Endothelial cell of umbilical vein (primary cell): ENCODE measurements around the gene ATP8A2. TPM values are rescaled to one million over a fixed set of nuclear protein-coding genes. Genes with fewer than 3 reads are reported as not detected.

Experiments
- BruUV-seq: library from RNA; stranded (reverse); fragments of 400-500 nt; replicated peaks from 2 replicates; lab custom pipeline; 2021; lab: Mats Ljungman, UMichigan
- CTCF ChIA-PET: fragments of 300-600, 350-600 bp; sonication (Branson Sonifier 250); formaldehyde crosslinking; loops from one replicate; lab custom pipeline; 2021; ENCODE audit warnings: antibody characterized with exemption, inconsistent platforms; lab: Charles Lee
- POLR2A ChIA-PET: fragments of 300-600, 350-600 bp; sonication (Branson Sonifier 250); formaldehyde crosslinking; loops from one replicate; lab custom pipeline; 2021; ENCODE audit warnings: antibody characterized with exemption, inconsistent platforms; lab: Charles Lee
- DNase-seq: peaks from one replicate; pipeline ENCODE4 v3.0.0-alpha.2; 2011; ENCODE audit warnings: low read depth, low spot score
- FAIRE-seq: peaks from 2 replicates; lab custom pipeline; 2011; peaks lifted over from hg19 to GRCh38; lab: Jason Lieb, UNC
- H2AFZ ChIP-seq: 2 replicates; pipeline ENCODE4 v1.6.0; 2012; ENCODE audit warnings: low read depth, low read length, control low read depth, inconsistent platforms
- H3K27ac ChIP-seq: 2 replicates; pipeline ENCODE4 v1.5.1; 2011; ENCODE audit warnings: low read depth, mild to moderate bottlenecking, control low read depth, low read length, moderate library complexity; ENCODE audit not compliant: insufficient read depth
- H3K27me3 ChIP-seq, 2 experiments: 2 replicates each; pipeline versions ENCODE4 v1.6.0 to v1.6.1; 2011; ENCODE audit warnings: low read length in 2 of 2, mixed read lengths in 1 of 2; ENCODE audit not compliant: control insufficient read depth in 2 of 2, insufficient read depth in 2 of 2
- H3K36me3 ChIP-seq, 2 experiments: 2 replicates in 1 of 2; 3 replicates in 1 of 2; pipeline ENCODE4 v1.5.1; 2011; ENCODE audit warnings: low read length in 2 of 2, mild to moderate bottlenecking in 1 of 2, moderate library complexity in 1 of 2; ENCODE audit not compliant: control insufficient read depth in 2 of 2, insufficient read depth in 2 of 2; ENCODE audit errors: extremely low read depth in 1 of 2
- H3K4me1 ChIP-seq: 3 replicates; pipeline ENCODE4 v1.5.1; 2011; ENCODE audit warnings: mild to moderate bottlenecking, low read length; ENCODE audit not compliant: control insufficient read depth, insufficient read depth; ENCODE audit errors: extremely low read depth
- H3K4me2 ChIP-seq: 2 replicates; pipeline ENCODE4 v1.6.1; 2011; ENCODE audit warnings: low read length, control low read depth, mixed read lengths; ENCODE audit not compliant: insufficient read depth
- H3K4me3 ChIP-seq, 3 experiments: fragments of 200-600 bp in 1 of 3; sonication (generic), shearing (Covaris generic) in 1 of 3; replicated peaks in 1 of 3; 2 replicates each; pipeline ENCODE4 v1.5.1; 2011 to 2016; ENCODE audit warnings: control low read depth in 3 of 3, low read length in 3 of 3, mild to moderate bottlenecking in 2 of 3, inconsistent platforms in 1 of 3, low read depth in 1 of 3, moderate library complexity in 1 of 3; ENCODE audit not compliant: insufficient read depth in 1 of 3
- H3K79me2 ChIP-seq: 2 replicates; pipeline ENCODE4 v1.6.0; 2012; ENCODE audit warnings: low read length, inconsistent platforms; ENCODE audit not compliant: control insufficient read depth, insufficient read depth
- H3K9ac ChIP-seq: replicated peaks from 2 replicates; pipeline ENCODE3; 2011; ENCODE audit warnings: low read length, control low read depth; ENCODE audit not compliant: insufficient read depth; ENCODE audit errors: extremely low read depth
- H3K9me1 ChIP-seq: replicated peaks from 3 replicates; pipeline ENCODE4 v1.6.0; 2011; ENCODE audit warnings: mild to moderate bottlenecking, low read length; ENCODE audit not compliant: control insufficient read depth, insufficient read depth; ENCODE audit errors: extremely low read depth
- H3K9me3 ChIP-seq: replicated peaks from 2 replicates; pipeline ENCODE4 v1.5.1; 2012; ENCODE audit warnings: low read length, inconsistent platforms; ENCODE audit not compliant: control insufficient read depth, insufficient read depth
- H4K20me1 ChIP-seq: replicated peaks from 2 replicates; pipeline ENCODE3; 2011; ENCODE audit warnings: mild to moderate bottlenecking, low read length; ENCODE audit not compliant: control insufficient read depth, insufficient read depth; ENCODE audit errors: extremely low read depth
- CTCF ChIP-seq, 2 donors: IDR thresholded peaks; 1 replicate in 1 of 2; 2 replicates in 1 of 2; pipeline ENCODE4 v1.5.1; 2011; ENCODE audit warnings: low read length in 2 of 2, mild to moderate bottlenecking in 2 of 2, moderate library complexity in 2 of 2, control low read depth in 1 of 2, inconsistent platforms in 1 of 2, low read depth in 1 of 2; ENCODE audit not compliant: insufficient read depth in 1 of 2; ENCODE audit errors: extremely low read depth in 1 of 2
- EZH2 ChIP-seq: IDR thresholded peaks from 2 replicates; pipeline ENCODE4 v1.6.1; 2012; ENCODE audit warnings: borderline replicate concordance, low read depth, mild to moderate bottlenecking, moderate library complexity, low read length, inconsistent platforms; ENCODE audit not compliant: severe bottlenecking
- FOS ChIP-seq: IDR thresholded peaks from 2 replicates; pipeline ENCODE4 v1.6.1; 2011; ENCODE audit warnings: mild to moderate bottlenecking, low read length, moderate library complexity, borderline replicate concordance; ENCODE audit not compliant: insufficient read depth
- GATA2 ChIP-seq: IDR thresholded peaks from 2 replicates; pipeline ENCODE4 v1.7.0; 2011; ENCODE audit warnings: low read depth, mild to moderate bottlenecking, moderate library complexity, mixed read lengths, low read length; ENCODE audit not compliant: insufficient read length, insufficient read depth
- JUN ChIP-seq: IDR thresholded peaks from 2 replicates; pipeline ENCODE4 v1.6.1; 2011; ENCODE audit warnings: borderline replicate concordance, low read depth; ENCODE audit not compliant: insufficient read length, insufficient read depth
- MAX ChIP-seq: IDR thresholded peaks from 2 replicates; pipeline ENCODE4 v1.6.1; 2011; ENCODE audit not compliant: insufficient read depth, insufficient read length
- MYC ChIP-seq: IDR thresholded peaks from one replicate; pipeline ENCODE4 v1.6.1; 2011; ENCODE audit warnings: mild to moderate bottlenecking, low read depth, low read length
- POLR2A ChIP-seq: IDR thresholded peaks from 2 replicates; pipeline ENCODE4 v1.6.1; 2012; ENCODE audit warnings: low read depth, mild to moderate bottlenecking, control low read depth, low read length
- POLR2AphosphoS5 ChIP-seq: IDR thresholded peaks from 2 replicates; pipeline ENCODE4 v1.6.1; 2012; ENCODE audit warnings: low read depth, mild to moderate bottlenecking, control low read depth, low read length, moderate library complexity; ENCODE audit not compliant: insufficient read depth
- dilution Hi-C: fragments of 300-500 bp; cut with MboI; formaldehyde crosslinking; loops from one replicate; pipeline ENCODE4 v1.15.0; 2019; ENCODE audit warnings: low sequenced_read_pairs; ENCODE audit not compliant: extremely low pct_ligation_motif_present
- intact Hi-C: fragments of 100-400 bp; cut with micrococcal nuclease; formaldehyde crosslinking; loops from one replicate; pipeline ENCODE4 v1.10.0; 2022
- polyA plus RNA-seq, 4 experiments: library from polyadenylated mRNA; depleted of rRNA in 3 of 4; stranded (reverse) in 3 of 4; unstranded in 1 of 4; fragments of >200 nt; gene quantifications; 2 replicates each; pipeline versions ENCODE4 v1.2.1 to v1.2.3, GENCODE V29; 2011 to 2012; ENCODE audit warnings: missing spikeins in 1 of 4
- total RNA-seq: library from RNA; stranded (reverse); gene quantifications from 2 replicates; pipeline ENCODE4 v1.2.3, GENCODE V29; 2021

The ATP8A2 gene
- total and polyA plus RNA-seq, 2 donors (not counting 3 experiments of a cell fraction or from before 2014, with no cell fraction given): 0.11 to 0.49 TPM

GRCh38 chr13:25943658-25944057 is 571.9 kb downstream of the ATP8A2 start:
- Histone ChIP-seq H3K27ac (no peak overlapping the region), H3K9me3 (no peaks in the 10 kb centered on the region), H3K4me3 (no peak overlapping the region), H3K9ac (no peak overlapping the region), H3K4me1 (no peaks in the 10 kb centered on the region), H3K79me2 (no peaks in the 10 kb centered on the region), H3K27me3 (peaks cover 1 to 5% of the 10 kb centered on the region in 2 experiments), H3K9me1 (no peaks in the 10 kb centered on the region), H4K20me1 (no peaks in the 10 kb centered on the region), H2AFZ (no peak overlapping the region), H3K4me2 (no peak overlapping the region), H3K36me3 (no peaks in the 10 kb centered on the region)
- intact Hi-C loops: no loop called here
- FAIRE-seq: no peak
- ChIA-PET CTCF (no interaction called here), POLR2A (no interaction called here)
- DNase-seq: no peak
- TF ChIP-seq JUN (no peak), MYC (no peak), MAX (no peak), FOS (no peak), POLR2A (no peak), GATA2 (no peak), EZH2 (no peak), POLR2AphosphoS5 (no peak)
- dilution Hi-C loops: no loop called here
- no TSS peak for BruUV-seq

GRCh38 chr13:25945596-25945995 is 573.8 kb downstream of the ATP8A2 start:
- Histone ChIP-seq H3K79me2 (no peaks in the 10 kb centered on the region), H3K27ac (no peak overlapping the region), H3K27me3 (peaks cover 2 to 5% of the 10 kb centered on the region in 2 experiments), H3K4me3 (no peak overlapping the region), H3K9me1 (no peaks in the 10 kb centered on the region), H3K4me1 (no peaks in the 10 kb centered on the region), H3K4me2 (no peak overlapping the region), H3K9me3 (no peaks in the 10 kb centered on the region), H2AFZ (no peak overlapping the region), H4K20me1 (no peaks in the 10 kb centered on the region), H3K9ac (no peak overlapping the region), H3K36me3 (no peaks in the 10 kb centered on the region)
- POLR2A ChIA-PET: no interaction called here
- DNase-seq: no peak
- TF ChIP-seq EZH2 (no peak), MAX (no peak), JUN (no peak), CTCF (IDR thresholded peaks at IDR 0.05; ENCODE audit: extremely low read depth in 1 of 2, insufficient read depth in 1 of 2, low read depth in 1 of 2, low read length in 2 of 2) (no peak), FOS (no peak), POLR2A (no peak), GATA2 (no peak), POLR2AphosphoS5 (no peak), MYC (no peak)
- no peak for FAIRE-seq
- intact Hi-C loops: no loop called here
- dilution Hi-C loops: no loop called here
- no TSS peak for BruUV-seq
- CTCF ChIA-PET: no interaction called here
